Mucosa of rectum (tissue), 2 donors: ENCODE results near the gene AGXT.

Experiments used
- H3K27ac ChIP-seq, 2 donors: one replicate each; pipeline ENCODE4 v1.7.0; 2013; ENCODE audit warnings: inconsistent platforms in 2 of 2, low read depth in 2 of 2, low read length in 2 of 2
- H3K27me3 ChIP-seq, 2 donors: one replicate each; pipeline ENCODE4 v1.7.0; 2013; ENCODE audit warnings: low read length in 2 of 2; ENCODE audit not compliant: control insufficient read depth in 2 of 2, insufficient read depth in 2 of 2
- H3K36me3 ChIP-seq, 2 donors: one replicate each; pipeline ENCODE4 v1.7.0; 2013; ENCODE audit warnings: low read length in 2 of 2; ENCODE audit not compliant: control insufficient read depth in 2 of 2, insufficient read depth in 2 of 2
- H3K4me1 ChIP-seq, 2 donors: one replicate each; pipeline ENCODE4 v1.7.0; 2013; ENCODE audit warnings: low read length in 2 of 2, mild to moderate bottlenecking in 1 of 2; ENCODE audit not compliant: control insufficient read depth in 2 of 2, insufficient read depth in 2 of 2
- H3K4me3 ChIP-seq, 2 donors: one replicate each; pipeline ENCODE4 v1.7.0; 2013; ENCODE audit warnings: low read length in 2 of 2
- H3K9ac ChIP-seq, 2 donors: one replicate each; pipeline ENCODE4 v1.7.0; 2013; ENCODE audit warnings: low read length in 2 of 2, low read depth in 1 of 2, mild to moderate bottlenecking in 1 of 2
- H3K9me3 ChIP-seq, 2 donors: one replicate each; pipeline ENCODE4 v1.7.0; 2013; ENCODE audit warnings: low read length in 2 of 2; ENCODE audit not compliant: control insufficient read depth in 2 of 2
- donor health status: healthy.
- donor health status: Normal muscosa, but diverticular disease.

AGXT gene

GRCh38 chr2:240869956-240870875, 1.6 kb downstream of the AGXT start:
- Histone ChIP-seq H3K27ac (no peak overlapping the region), H3K36me3 (no peaks in the 10 kb centered on the region), H3K4me1 (peaks cover 9 to 32% of the 10 kb centered on the region in 2 donors), H3K9ac (no peak overlapping the region), H3K4me3 (no peak overlapping the region), H3K9me3 (no peaks in the 10 kb centered on the region), H3K27me3 (no peaks in the 10 kb centered on the region)

DNA sequence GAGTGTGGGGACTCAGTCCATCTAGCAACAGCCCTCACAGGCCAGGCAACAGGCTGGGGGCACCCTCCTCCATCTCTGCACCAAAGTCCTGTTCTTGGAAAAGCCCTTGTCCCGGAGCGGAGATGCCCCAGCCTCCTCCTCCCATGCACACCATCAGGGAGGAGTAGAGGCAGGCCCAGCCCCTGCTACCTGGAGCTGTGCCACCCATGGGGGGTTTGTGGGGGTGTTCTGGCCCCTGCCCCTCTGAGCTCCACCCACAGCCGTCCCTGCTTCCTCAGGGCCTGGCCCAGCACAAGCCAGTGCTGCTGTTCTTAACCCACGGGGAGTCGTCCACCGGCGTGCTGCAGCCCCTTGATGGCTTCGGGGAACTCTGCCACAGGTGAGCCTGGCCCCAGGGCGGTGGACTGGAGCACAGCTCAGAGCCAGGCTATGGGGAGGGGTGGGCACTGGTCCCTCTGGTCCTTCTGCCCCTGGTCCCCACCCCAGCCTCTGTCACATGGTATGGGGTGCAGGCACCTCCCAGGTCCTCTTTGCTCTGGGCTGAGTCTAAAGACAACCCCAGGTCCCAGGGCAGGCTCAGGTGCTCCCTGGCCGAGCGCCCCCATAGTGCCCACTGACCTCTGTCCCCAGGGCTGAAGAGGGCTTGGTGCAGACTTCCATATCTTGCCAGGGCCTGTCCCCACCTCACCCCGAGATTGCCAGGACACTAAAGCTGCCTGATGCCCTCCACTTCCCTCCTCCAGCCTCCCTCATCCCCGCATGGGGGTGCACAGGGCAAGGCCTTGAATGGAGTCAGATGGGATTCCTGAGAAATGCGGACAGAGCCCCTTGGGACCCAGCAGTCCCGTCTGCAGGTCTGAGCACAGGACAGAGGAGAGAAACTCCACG, 2.7 kb downstream of the AGXT start:
- Histone ChIP-seq H3K4me3 (no peak overlapping the region), H3K4me1 (peaks cover 18 to 43% of the 10 kb centered on the region in 2 donors), H3K36me3 (no peaks in the 10 kb centered on the region), H3K27ac (no peak overlapping the region), H3K27me3 (no peaks in the 10 kb centered on the region), H3K9ac (no peak overlapping the region), H3K9me3 (no peaks in the 10 kb centered on the region)

DNA sequence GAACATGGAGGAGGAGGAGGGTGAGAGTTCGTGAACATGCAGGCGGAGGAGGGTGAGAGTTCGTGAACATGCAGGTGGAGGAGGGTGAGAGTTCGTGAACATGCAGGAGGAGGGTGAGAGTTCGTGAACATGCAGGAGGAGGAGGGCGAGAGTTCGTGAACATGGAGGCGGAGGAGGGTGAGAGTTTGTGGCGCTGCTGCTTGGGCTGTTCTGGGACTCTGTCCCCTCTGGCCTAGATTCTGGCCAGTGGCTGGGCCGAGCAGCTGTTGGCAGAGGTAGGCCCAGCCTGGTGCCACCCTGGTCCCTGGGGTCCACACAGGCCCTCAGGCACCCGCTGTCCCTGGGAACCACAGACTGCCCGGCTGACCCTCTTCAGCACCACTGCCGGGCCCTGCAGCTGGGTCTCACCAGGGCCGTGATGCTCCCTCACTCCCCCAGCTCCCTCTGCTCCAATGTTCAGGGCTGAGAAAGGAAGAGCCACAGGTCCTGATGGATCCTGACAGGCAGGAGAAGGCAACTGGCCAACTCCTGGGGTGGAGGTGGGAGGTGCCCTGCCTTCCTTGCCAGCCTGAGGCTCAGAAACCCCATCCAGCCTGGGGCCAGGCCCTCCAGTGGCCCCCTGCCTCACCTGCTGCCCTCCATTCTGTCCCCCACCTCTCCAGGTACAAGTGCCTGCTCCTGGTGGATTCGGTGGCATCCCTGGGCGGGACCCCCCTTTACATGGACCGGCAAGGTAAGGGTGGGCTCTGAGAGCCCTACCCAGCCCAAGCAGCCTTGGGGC, 3.9 kb downstream of the AGXT start:
- H3K9me3 ChIP-seq: no peaks in the 10 kb centered on the region
- peaks cover 26 to 53% of the 10 kb centered on the region in 2 donors for H3K4me1 ChIP-seq
- no peaks in the 10 kb centered on the region for H3K27me3 ChIP-seq
- H3K36me3 ChIP-seq: no peaks in the 10 kb centered on the region
- no peak overlapping the region for H3K4me3 ChIP-seq
- no peak overlapping the region for H3K27ac ChIP-seq
- H3K9ac ChIP-seq: no peak overlapping the region

GRCh38 chr2:240873098-240873788, 4.6 kb downstream of the AGXT start:
- Histone ChIP-seq H3K9me3 (no peaks in the 10 kb centered on the region), H3K9ac (no peak overlapping the region), H3K27me3 (no peaks in the 10 kb centered on the region), H3K4me3 (no peak overlapping the region), H3K4me1 (peaks cover 26 to 47% of the 10 kb centered on the region in 2 donors), H3K27ac (peak overlapping the region in 1 of 2 donors; percentile 29), H3K36me3 (no peaks in the 10 kb centered on the region)

DNA sequence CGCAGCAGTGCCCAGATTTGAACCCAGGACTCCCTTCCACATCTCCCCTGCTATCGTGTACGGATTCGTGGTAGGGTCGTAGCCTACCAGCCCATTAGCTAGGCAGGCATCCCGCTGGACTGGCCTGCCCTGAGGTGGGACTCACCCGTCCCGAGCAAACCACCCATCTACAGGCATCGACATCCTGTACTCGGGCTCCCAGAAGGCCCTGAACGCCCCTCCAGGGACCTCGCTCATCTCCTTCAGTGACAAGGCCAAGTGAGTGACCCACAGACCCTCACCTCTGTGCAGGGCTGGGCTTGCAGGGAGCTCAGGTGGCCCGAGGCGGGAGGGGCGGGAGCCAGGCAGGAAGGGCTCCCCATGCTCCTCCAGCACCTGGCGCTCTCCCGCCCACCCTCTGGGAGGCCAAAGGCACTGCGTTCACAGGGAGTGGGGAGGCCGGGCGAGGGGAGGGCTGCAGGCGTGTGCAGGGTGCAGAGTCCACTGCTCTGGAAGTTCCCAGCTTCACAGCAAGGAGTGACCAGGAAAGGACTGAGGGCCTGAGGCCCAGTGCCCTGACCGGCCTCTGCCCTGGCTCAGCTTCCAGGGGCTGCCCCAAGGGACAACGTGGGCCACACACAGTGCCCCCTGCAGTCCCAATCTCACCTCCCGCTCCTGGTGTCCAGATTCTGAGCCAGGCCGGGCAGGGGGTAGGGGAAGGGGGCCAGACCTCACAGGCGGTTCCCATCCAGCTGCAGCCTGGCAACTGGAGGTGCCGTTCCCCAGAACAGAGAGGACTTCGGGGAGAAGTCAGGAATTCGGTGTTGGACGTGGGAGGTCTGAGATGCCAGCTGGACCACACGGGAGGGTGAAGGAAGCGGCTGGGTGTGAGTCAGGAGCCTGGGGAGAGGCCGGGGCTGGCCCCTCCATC, 5.4 kb downstream of the AGXT start:
- H3K9ac ChIP-seq: peak overlapping the region in 1 of 2 donors; percentile 60

GRCh38 chr2:240874715-240875227, 6.1 kb downstream of the AGXT start:
- Histone ChIP-seq H3K4me1 (peaks cover 26 to 40% of the 10 kb centered on the region in 2 donors), H3K4me3 (no peak overlapping the region), H3K36me3 (no peaks in the 10 kb centered on the region), H3K27me3 (no peaks in the 10 kb centered on the region), H3K27ac (peak overlapping the region; percentile 32 to 77), H3K9me3 (no peaks in the 10 kb centered on the region), H3K9ac (peak overlapping the region in 1 of 2 donors; percentile 60)

More for the DNA sequence above, 5.4 kb downstream of the AGXT start:
- Histone ChIP-seq H3K27me3 (no peaks in the 10 kb centered on the region), H3K36me3 (no peaks in the 10 kb centered on the region), H3K9me3 (no peaks in the 10 kb centered on the region), H3K4me3 (peak overlapping the region in 1 of 2 donors; percentile 10), H3K27ac (peak overlapping the region; percentile 32 to 77), H3K4me1 (peaks cover 26 to 40% of the 10 kb centered on the region in 2 donors)

GRCh38 chr2:240875228-240876034, 6.8 kb downstream of the AGXT start:
- no peak overlapping the region for H3K4me3 ChIP-seq
- H3K36me3 ChIP-seq: no peaks in the 10 kb centered on the region
- peaks cover 26 to 40% of the 10 kb centered on the region in 2 donors for H3K4me1 ChIP-seq
- peak overlapping the region in 1 of 2 donors; percentile 37 for H3K27ac ChIP-seq
- H3K9ac ChIP-seq: peak overlapping the region in 1 of 2 donors; percentile 60
- H3K9me3 ChIP-seq: no peaks in the 10 kb centered on the region
- no peaks in the 10 kb centered on the region for H3K27me3 ChIP-seq

DNA sequence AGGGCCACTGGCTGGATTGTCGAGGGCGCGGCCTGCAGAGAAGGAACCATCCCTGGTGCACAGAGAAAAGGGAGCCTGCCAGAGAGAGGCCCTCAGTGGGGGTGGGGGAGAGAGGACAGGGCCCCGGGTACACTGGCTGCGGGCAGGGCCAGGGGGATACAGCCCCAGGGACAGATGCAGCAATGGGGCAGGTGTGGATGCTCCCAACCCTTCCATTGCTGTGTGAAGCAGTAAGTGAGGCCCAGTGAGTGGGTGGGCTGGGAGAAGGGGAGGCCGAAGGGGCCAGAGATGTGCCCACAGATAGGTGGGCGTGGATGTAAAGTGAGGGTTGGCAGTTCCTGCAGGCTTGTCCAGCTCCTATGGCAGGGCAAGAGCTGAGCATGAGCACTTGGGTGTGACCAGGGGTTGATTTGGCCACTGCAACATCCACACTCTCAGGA, 7.4 kb downstream of the AGXT start:
- peak overlapping the region; percentile 37 to 72 for H3K27ac ChIP-seq
- peaks cover 26 to 40% of the 10 kb centered on the region in 2 donors for H3K4me1 ChIP-seq
- no peak overlapping the region for H3K9ac ChIP-seq
- H3K4me3 ChIP-seq: no peak overlapping the region
- no peaks in the 10 kb centered on the region for H3K27me3 ChIP-seq
- no peaks in the 10 kb centered on the region for H3K9me3 ChIP-seq
- no peaks in the 10 kb centered on the region for H3K36me3 ChIP-seq
